Uterus (tissue), 2 donors: Measurements from ENCODE around the gene TMEM143.

ENCODE experiments used
- CTCF ChIP-seq, 4 experiments: fragments of 200-600 bp in 2 of 4; fragments of 450-650 bp in 2 of 4; sonication (generic) in 2 of 4; IDR thresholded peaks; one replicate each; pipeline ENCODE4 v1.5.1; 2016 to 2019; ENCODE audit warnings: antibody characterized with exemption in 4 of 4, mild to moderate bottlenecking in 2 of 4, moderate library complexity in 1 of 4
- POLR2A ChIP-seq, 2 donors: fragments of 450-650 bp; IDR thresholded peaks; one replicate each; pipeline ENCODE4 v1.6.1; 2016; ENCODE audit warnings: antibody characterized with exemption in 2 of 2, mild to moderate bottlenecking in 1 of 2, moderate library complexity in 1 of 2

- TF ChIP-seq POLR2A (IDR thresholded peaks at IDR 0.05), result no peak
- TF ChIP-seq CTCF (IDR thresholded peaks at IDR 0.05), result no peak
These were observed 31.8 kb upstream of the TMEM143 start for GRCh38 chr19:48395499-48395898.
